Measurements from ENCODE around the gene KCNB1. TPM values are rescaled to one million over a fixed set of nuclear protein-coding genes. Genes with fewer than 3 reads are reported as not detected.
"Not testable (repeated sequence)": the region's sequence is repeated elsewhere in the genome, so short reads cannot be mapped to it uniquely, and the experiment has no call there.

KCNB1 gene
- total RNA-seq, 1 experiment from 2014 or later = not detected

DNA sequence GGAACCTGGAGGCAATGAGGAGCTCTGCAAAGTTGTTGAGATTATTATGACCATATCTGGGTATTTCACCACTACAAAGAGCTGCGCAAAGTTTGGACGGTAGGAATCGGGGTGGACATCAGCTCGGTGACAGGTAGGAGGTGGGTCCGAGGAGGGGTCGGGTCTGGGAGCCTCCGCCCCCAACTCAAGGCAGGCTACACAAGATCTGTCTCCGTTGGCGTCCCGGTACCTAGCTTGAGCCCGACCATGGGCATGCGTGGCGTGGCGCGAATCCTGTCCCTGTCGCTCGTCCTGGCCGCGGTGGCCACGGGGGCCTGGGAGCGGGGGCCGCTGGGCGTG lies 164.4 kb downstream of the KCNB1 start:
- TF ChIP-seq, protein P1, sequence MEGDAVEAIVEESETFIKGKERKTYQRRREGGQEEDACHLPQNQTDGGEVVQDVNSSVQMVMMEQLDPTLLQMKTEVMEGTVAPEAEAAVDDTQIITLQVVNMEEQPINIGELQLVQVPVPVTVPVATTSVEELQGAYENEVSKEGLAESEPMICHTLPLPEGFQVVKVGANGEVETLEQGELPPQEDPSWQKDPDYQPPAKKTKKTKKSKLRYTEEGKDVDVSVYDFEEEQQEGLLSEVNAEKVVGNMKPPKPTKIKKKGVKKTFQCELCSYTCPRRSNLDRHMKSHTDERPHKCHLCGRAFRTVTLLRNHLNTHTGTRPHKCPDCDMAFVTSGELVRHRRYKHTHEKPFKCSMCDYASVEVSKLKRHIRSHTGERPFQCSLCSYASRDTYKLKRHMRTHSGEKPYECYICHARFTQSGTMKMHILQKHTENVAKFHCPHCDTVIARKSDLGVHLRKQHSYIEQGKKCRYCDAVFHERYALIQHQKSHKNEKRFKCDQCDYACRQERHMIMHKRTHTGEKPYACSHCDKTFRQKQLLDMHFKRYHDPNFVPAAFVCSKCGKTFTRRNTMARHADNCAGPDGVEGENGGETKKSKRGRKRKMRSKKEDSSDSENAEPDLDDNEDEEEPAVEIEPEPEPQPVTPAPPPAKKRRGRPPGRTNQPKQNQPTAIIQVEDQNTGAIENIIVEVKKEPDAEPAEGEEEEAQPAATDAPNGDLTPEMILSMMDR (IDR thresholded peaks at IDR 0.05; ENCODE audit: unreplicated experiment) = no peak
- no peaks in the 10 kb centered on the region for H3K9me3 Mint-ChIP-seq (ENCODE audit: low read depth, unreplicated experiment)
- no TSS peak for BruUV-seq (replicated peaks)

DNA sequence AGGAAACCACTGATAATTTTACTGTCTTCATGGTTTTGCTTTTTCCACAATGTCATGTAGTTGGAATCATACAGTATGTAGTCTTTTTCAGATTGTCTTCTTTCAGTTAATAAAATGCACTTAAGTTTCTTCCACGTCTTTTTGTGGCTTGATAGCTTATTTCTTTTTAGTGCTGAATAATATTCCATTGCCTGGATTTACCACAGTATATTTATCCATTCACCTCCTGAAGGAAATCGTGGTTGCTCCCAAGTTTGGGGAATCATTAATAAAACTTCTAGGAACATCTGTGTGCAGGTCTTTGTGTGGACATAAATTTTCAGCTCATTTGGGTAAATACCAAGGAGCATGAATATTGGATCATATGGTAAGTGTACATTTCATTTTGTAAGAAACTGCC lies 165.8 kb downstream of the KCNB1 start:
- DNase-seq = no peak
- no TSS peak for BruUV-seq (replicated peaks)
- Mint-ChIP-seq H3K27me3 (ENCODE audit: unreplicated experiment) (peaks cover 61% of the 10 kb centered on the region), H3K36me3 (ENCODE audit: insufficient read depth, unreplicated experiment) (no peaks in the 10 kb centered on the region), H3K27ac (ENCODE audit: unreplicated experiment) (no peak overlapping the region), H3K4me3 (ENCODE audit: low read depth, unreplicated experiment) (no peak overlapping the region), H3K9me3 (ENCODE audit: low read depth, unreplicated experiment) (no peaks in the 10 kb centered on the region), H3K4me1 (ENCODE audit: low read depth, unreplicated experiment) (no peaks in the 10 kb centered on the region)
- CTCF ChIA-PET = no interaction called here
- intact Hi-C loops (cut with micrococcal nuclease; ENCODE audit: unreplicated experiment) = no loop called here
- TF ChIP-seq, protein P1 (IDR thresholded peaks at IDR 0.05; ENCODE audit: unreplicated experiment) = no peak

More for the DNA sequence above, 164.4 kb downstream of the KCNB1 start:
- no peak for DNase-seq
- Mint-ChIP-seq H3K4me3 (ENCODE audit: low read depth, unreplicated experiment) (no peak overlapping the region), H3K27me3 (ENCODE audit: unreplicated experiment) (peaks cover 48% of the 10 kb centered on the region), H3K36me3 (ENCODE audit: insufficient read depth, unreplicated experiment) (no peaks in the 10 kb centered on the region), H3K4me1 (ENCODE audit: low read depth, unreplicated experiment) (no peaks in the 10 kb centered on the region), H3K27ac (ENCODE audit: unreplicated experiment) (no peak overlapping the region)
- CTCF ChIA-PET = no interaction called here
- intact Hi-C loops (cut with micrococcal nuclease; ENCODE audit: unreplicated experiment) = no loop called here

DNA sequence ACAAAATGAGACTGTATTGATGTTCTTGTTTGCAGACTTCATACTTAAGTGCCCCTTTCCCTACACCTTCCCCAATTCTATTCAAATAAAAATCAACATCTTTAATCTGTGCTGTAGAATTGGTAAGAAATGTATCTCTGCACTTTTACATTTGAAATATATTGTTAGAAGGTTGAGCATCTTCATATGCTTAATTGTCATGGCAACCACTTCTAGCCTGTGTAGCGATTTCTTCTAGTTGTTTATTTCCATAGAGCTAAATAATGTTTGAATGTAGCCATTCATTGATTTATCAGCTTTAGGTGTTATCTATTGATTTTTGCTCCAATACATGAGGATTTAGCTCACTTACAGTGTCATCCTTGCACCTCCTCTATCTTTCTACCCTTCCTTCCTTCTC lies 166.9 kb downstream of the KCNB1 start:
- CTCF ChIA-PET = interaction anchor here (0.7 kb wide), 1 partner anchor 93 kb away, joined by 4 read pairs; no protein-coding TSS in a partner anchor
- TF ChIP-seq, protein P1 (IDR thresholded peaks at IDR 0.05; ENCODE audit: unreplicated experiment) = no peak
- Mint-ChIP-seq H3K36me3 (ENCODE audit: insufficient read depth, unreplicated experiment) (no peaks in the 10 kb centered on the region), H3K4me1 (ENCODE audit: low read depth, unreplicated experiment) (no peaks in the 10 kb centered on the region), H3K9me3 (ENCODE audit: low read depth, unreplicated experiment) (no peaks in the 10 kb centered on the region), H3K27me3 (ENCODE audit: unreplicated experiment) (peaks cover 58% of the 10 kb centered on the region), H3K27ac (ENCODE audit: unreplicated experiment) (no peak overlapping the region), H3K4me3 (ENCODE audit: low read depth, unreplicated experiment) (no peak overlapping the region)
- intact Hi-C loops (cut with micrococcal nuclease; ENCODE audit: unreplicated experiment) = no loop called here
- no TSS peak for BruUV-seq (replicated peaks)
- DNase-seq = no peak

DNA sequence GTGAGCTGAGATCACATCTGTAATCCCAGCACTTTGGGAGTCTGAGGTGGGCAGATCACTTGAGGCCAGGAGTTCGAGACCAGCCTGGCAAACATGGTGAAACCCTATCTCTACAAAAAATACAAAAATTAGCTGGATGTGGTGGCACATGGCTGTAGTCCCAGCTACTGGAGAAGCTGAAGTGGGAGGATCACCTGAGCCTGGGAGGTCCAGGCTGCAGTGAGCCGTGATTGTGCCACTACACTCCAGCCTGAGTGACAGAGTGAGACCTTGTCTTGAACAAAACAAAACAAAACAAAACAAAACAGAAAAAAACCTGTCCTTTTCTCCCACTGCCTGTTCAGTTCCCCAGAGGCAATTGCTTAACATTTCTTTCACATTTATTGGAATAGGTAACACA lies 168.4 kb downstream of the KCNB1 start:
- DNase-seq; H3K36me3 Mint-ChIP-seq (ENCODE audit: insufficient read depth, unreplicated experiment); H3K4me3 Mint-ChIP-seq (ENCODE audit: low read depth, unreplicated experiment); H3K9me3 Mint-ChIP-seq (ENCODE audit: low read depth, unreplicated experiment); intact Hi-C loops (cut with micrococcal nuclease; ENCODE audit: unreplicated experiment); BruUV-seq (replicated peaks); H3K27ac Mint-ChIP-seq (ENCODE audit: unreplicated experiment); H3K4me1 Mint-ChIP-seq (ENCODE audit: low read depth, unreplicated experiment): not testable (repeated sequence)
- peaks cover 65% of the 10 kb centered on the region for H3K27me3 Mint-ChIP-seq (ENCODE audit: unreplicated experiment)
- CTCF ChIA-PET = interaction anchor here (0.8 kb wide), 1 partner anchor 228 kb away, joined by 3 read pairs; no protein-coding TSS in a partner anchor

Other genes starting within 250 kb of the KCNB1 start
- gene ZNFX1, start 204.6 kb downstream of the KCNB1 start, total RNA-seq (2022) = 94.1 and 156 TPM in 2 replicates
- gene PTGIS, start 85.5 kb upstream of the KCNB1 start, total RNA-seq (2022) = 0.26 and 0.29 TPM in 2 replicates
- gene B4GALT5, start 231.2 kb upstream of the KCNB1 start, total RNA-seq (2022) = 117 and 131 TPM in 2 replicates

All from Calu3 (cell line).